Neural cell (in vitro differentiated cells): ENCODE data around the gene ANKS1B. TPM values are rescaled to one million over a fixed set of nuclear protein-coding genes. Genes with fewer than 3 reads are reported as not detected.

Experiments used
- H2AFZ ChIP-seq: fragments of 200-600, 300-800 bp; sonication (generic), shearing (Covaris generic); 2 replicates; pipeline ENCODE4 v1.6.0; 2014; ENCODE audit warnings: low read depth, mild to moderate bottlenecking, antibody characterized with exemption, low read length, moderate library complexity
- H3F3A ChIP-seq: fragments of 200-600 bp; shearing (Covaris generic); 2 replicates; pipeline ENCODE4 v1.6.1; 2016; ENCODE audit warnings: mild to moderate bottlenecking, moderate library complexity, mixed read lengths, antibody characterized with exemption, low read length; ENCODE audit not compliant: insufficient read depth, poor library complexity, severe bottlenecking
- H3K27ac ChIP-seq: fragments of 200-600, 300-800 bp; sonication (generic), shearing (Covaris generic); 2 replicates; pipeline ENCODE4 v1.5.1; 2014; ENCODE audit warnings: mild to moderate bottlenecking, low read length, moderate library complexity
- H3K27me3 ChIP-seq: fragments of 300-800, 200-600 bp; sonication (generic), shearing (Covaris generic); 2 replicates; pipeline ENCODE4 v1.6.0; 2014; ENCODE audit warnings: mild to moderate bottlenecking, low read depth, low read length, moderate library complexity; ENCODE audit not compliant: insufficient read depth
- H3K36me3 ChIP-seq: fragments of 300-800, 200-600 bp; sonication (generic), shearing (Covaris generic); 2 replicates; pipeline ENCODE4 v1.5.1; 2014; ENCODE audit warnings: mild to moderate bottlenecking, antibody characterized with exemption, low read length, moderate library complexity; ENCODE audit not compliant: insufficient read depth
- H3K4me2 ChIP-seq: fragments of 300-800, 200-600 bp; sonication (generic), shearing (Covaris generic); 2 replicates; pipeline ENCODE4 v1.6.0; 2014; ENCODE audit warnings: mild to moderate bottlenecking, low read length
- H3K4me3 ChIP-seq: fragments of 300-800, 200-600 bp; sonication (generic), shearing (Covaris generic); 2 replicates; pipeline ENCODE4 v1.5.1; 2014; ENCODE audit warnings: mild to moderate bottlenecking, low read length, moderate library complexity
- H3K79me2 ChIP-seq: fragments of 200-600 bp; shearing (Covaris generic); replicated peaks from 2 replicates; pipeline ENCODE4 v1.6.0; 2014; ENCODE audit warnings: mild to moderate bottlenecking, low read length, moderate library complexity; ENCODE audit not compliant: insufficient read depth
- H3K9ac ChIP-seq: fragments of 300-800, 200-600 bp; sonication (generic), shearing (Covaris generic); 2 replicates; pipeline ENCODE4 v1.6.1; 2016; ENCODE audit warnings: mild to moderate bottlenecking, low read length, mixed read lengths
- H3K9me2 ChIP-seq: fragments of 200-600 bp; shearing (Covaris generic); 2 replicates; pipeline ENCODE4 v1.6.1; 2016; ENCODE audit warnings: mild to moderate bottlenecking, low read length, mixed read lengths; ENCODE audit not compliant: insufficient read depth
- H3K9me3 ChIP-seq: fragments of 200-600, 300-800 bp; sonication (generic), shearing (Covaris generic); 2 replicates; pipeline ENCODE4 v1.6.1; 2016; ENCODE audit warnings: mild to moderate bottlenecking, mixed run types, low read length, moderate library complexity, mixed read lengths
- H4K20me1 ChIP-seq: fragments of 200-600 bp; shearing (Covaris generic); 2 replicates; pipeline ENCODE4 v1.6.1; 2016; ENCODE audit warnings: mild to moderate bottlenecking, mixed run types; ENCODE audit not compliant: insufficient read depth
- EP300 ChIP-seq: fragments of 450-650 bp; conservative IDR thresholded peaks from 2 replicates; pipeline ENCODE4 v1.6.1; 2014; ENCODE audit warnings: antibody characterized with exemption, mild to moderate bottlenecking, moderate library complexity; ENCODE audit not compliant: poor library complexity, severe bottlenecking
- EZH2 ChIP-seq: fragments of 200-600, 300-800 bp; shearing (Covaris generic), sonication (generic); IDR thresholded peaks from 2 replicates; pipeline ENCODE4 v1.6.1; 2014; ENCODE audit warnings: antibody characterized with exemption, low read length, borderline replicate concordance, mild to moderate bottlenecking; ENCODE audit not compliant: insufficient read depth, poor library complexity, severe bottlenecking
- MXI1 ChIP-seq: fragments of 450-650 bp; conservative IDR thresholded peaks from 2 replicates; pipeline ENCODE4 v1.6.1; 2014; ENCODE audit warnings: antibody characterized with exemption, mild to moderate bottlenecking; ENCODE audit not compliant: poor library complexity, severe bottlenecking
- POLR2AphosphoS5 ChIP-seq: IDR thresholded peaks from 2 replicates; pipeline ENCODE4 v1.6.1; 2012
- RAD21 ChIP-seq: fragments of 450-650 bp; conservative IDR thresholded peaks from 2 replicates; pipeline ENCODE4 v1.6.1; 2014; ENCODE audit warnings: antibody characterized with exemption, mild to moderate bottlenecking, moderate library complexity
- SMC3 ChIP-seq: fragments of 450-650 bp; conservative IDR thresholded peaks from 2 replicates; pipeline ENCODE4 v1.6.1; 2014; ENCODE audit warnings: antibody characterized with exemption, mild to moderate bottlenecking, moderate library complexity; ENCODE audit not compliant: poor library complexity
- TAF1 ChIP-seq: IDR thresholded peaks from 2 replicates; pipeline ENCODE4 v1.6.1; 2012; ENCODE audit warnings: low read depth
- polyA plus RNA-seq: library from polyadenylated mRNA; depleted of rRNA; stranded (reverse); fragments of >200 nt; gene quantifications from 2 replicates; pipeline ENCODE4 v1.2.3, GENCODE V29; 2014
- TF ChIP-seq, protein P1 (sequence below): fragments of 450-650 bp; IDR thresholded peaks from 2 replicates; pipeline ENCODE4 v1.5.1; 2014; ENCODE audit warnings: antibody characterized with exemption, mild to moderate bottlenecking, moderate library complexity; ENCODE audit not compliant: poor library complexity, severe bottlenecking
- TF ChIP-seq, protein P2 (sequence below): IDR thresholded peaks from 2 replicates; pipeline ENCODE4 v1.6.1; 2012; ENCODE audit warnings: borderline replicate concordance

The ANKS1B gene
- polyA plus RNA-seq, 1 donor from 2014 or later: 65.6 TPM

DNA sequence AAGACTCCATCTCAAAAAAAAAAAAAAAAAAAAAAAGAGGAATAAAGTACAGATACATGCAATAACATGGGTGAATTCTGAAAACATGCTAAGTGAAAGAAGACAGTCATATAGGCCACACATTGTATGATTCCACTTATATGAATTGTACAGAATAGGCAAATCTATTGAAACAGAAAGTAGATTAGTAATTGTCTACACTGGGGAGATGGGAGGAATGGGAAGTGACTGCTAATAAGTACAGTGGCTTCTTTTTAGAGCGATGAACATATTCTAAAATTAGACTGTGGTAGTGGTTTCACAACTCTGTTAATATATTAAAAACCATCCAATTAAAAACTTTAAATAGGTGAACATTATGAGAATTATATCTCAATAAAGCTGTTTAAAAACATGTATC is 74.4 kb downstream of the ANKS1B start (continued):
- no peak for TF ChIP-seq EZH2

DNA sequence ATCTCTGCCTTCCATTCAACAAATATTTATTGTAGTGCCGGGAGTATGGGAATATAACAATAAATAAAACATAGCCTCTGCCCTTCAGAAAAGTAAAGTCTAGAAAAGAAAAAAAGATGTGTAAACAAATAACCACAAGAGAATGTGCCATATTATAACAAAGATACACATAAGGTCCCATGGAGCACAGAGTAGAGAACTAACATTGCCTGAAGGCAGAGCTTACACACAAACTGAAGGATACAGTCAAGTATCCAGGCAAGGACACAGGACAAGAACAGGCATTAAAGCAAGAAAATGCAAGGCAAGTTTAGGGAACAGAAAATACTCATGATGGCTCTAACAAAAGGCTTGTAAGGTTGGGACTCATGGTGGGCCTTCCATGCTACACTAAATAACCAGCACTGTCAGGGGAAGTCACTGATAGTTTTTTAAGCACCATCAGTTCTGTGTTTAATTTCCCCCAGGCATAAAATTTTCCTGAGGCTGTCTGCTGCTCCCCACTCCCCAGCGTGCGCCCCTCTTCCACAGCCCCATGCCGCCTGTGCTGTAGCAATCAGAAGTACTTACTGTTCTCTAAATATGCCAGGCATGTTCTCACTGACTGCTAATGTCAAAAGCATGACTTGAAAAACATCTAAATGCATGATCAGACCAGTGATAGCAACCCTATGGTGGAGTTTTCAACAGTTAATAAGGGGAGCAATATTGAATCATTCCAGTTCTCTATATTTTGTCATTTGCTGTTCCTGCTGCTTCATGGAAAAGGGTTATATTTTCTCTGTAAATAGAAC is 77.8 kb downstream of the ANKS1B start:
- H3K79me2 ChIP-seq: no peaks in the 10 kb centered on the region
- no peak overlapping the region for H3K9ac ChIP-seq
- no peak overlapping the region for H2AFZ ChIP-seq
- H3K27ac ChIP-seq: no peak overlapping the region
- H4K20me1 ChIP-seq: no peaks in the 10 kb centered on the region
- H3K9me2 ChIP-seq: no peaks in the 10 kb centered on the region
- no peaks in the 10 kb centered on the region for H3K36me3 ChIP-seq
- no peak overlapping the region for H3K4me3 ChIP-seq
- H3K27me3 ChIP-seq: no peaks in the 10 kb centered on the region
- no peak overlapping the region for H3K4me2 ChIP-seq
- TF ChIP-seq EZH2 (no peak), TAF1 (no peak), EP300 (no peak)
- no peaks in the 10 kb centered on the region for H3K9me3 ChIP-seq
- no peaks in the 10 kb centered on the region for H3F3A ChIP-seq

DNA sequence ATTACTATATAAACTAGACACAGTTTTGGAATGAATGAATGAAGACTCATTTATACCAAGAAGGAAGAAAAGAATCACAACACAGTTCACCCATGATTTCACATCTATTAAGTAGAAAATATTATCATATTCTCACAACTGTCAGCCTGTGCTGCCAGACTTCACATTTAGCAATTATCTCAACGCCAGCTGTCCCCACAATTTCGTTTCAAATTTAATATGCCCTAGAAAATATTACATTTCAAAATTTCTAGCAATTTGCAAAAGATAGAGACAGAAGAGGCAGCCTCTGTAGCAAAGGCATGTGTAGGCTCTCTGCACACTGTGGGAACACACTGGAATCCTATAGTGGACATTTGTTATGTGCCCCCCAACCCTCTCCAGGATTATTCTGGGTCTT is 83.6 kb downstream of the ANKS1B start:
- no peak overlapping the region for H3K4me3 ChIP-seq
- no peaks in the 10 kb centered on the region for H3F3A ChIP-seq
- H3K27ac ChIP-seq: no peak overlapping the region
- H3K9me2 ChIP-seq: no peaks in the 10 kb centered on the region
- H3K79me2 ChIP-seq: no peaks in the 10 kb centered on the region
- TF ChIP-seq EP300 (no peak), SMC3 (no peak), MXI1 (no peak), POLR2AphosphoS5 (no peak)
- no peaks in the 10 kb centered on the region for H3K27me3 ChIP-seq
- no peaks in the 10 kb centered on the region for H3K36me3 ChIP-seq
- no peaks in the 10 kb centered on the region for H4K20me1 ChIP-seq
- H3K9ac ChIP-seq: no peak overlapping the region
- H3K4me2 ChIP-seq: no peak overlapping the region
- H2AFZ ChIP-seq: no peak overlapping the region
- H3K9me3 ChIP-seq: no peaks in the 10 kb centered on the region

DNA sequence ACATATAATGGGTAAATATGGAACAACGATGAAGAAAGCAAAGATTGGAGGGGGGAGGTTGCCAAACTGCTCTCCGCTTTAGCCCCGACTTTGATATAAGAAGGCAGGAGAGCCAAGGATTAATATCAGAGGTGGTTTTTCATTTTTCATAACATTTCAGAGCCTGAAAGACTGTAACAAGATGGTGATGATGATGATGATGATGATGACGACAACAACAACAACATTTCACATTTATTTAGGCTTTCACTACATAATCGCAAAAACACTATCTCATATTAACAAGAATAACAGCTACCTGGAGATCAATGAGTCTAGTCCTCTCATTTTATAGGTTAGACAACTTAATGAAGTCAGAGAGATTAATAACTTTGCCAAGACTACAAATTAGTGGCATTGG is 86.1 kb downstream of the ANKS1B start:
- H3K27ac ChIP-seq: no peak overlapping the region
- no peaks in the 10 kb centered on the region for H3K9me2 ChIP-seq
- H3K4me2 ChIP-seq: no peak overlapping the region
- no peaks in the 10 kb centered on the region for H3K36me3 ChIP-seq
- H3K9ac ChIP-seq: no peak overlapping the region
- TF ChIP-seq POLR2AphosphoS5: no peak
- no peak for TF ChIP-seq RAD21
- H4K20me1 ChIP-seq: no peaks in the 10 kb centered on the region
- H3K79me2 ChIP-seq: no peaks in the 10 kb centered on the region
- H2AFZ ChIP-seq: no peak overlapping the region
- no peaks in the 10 kb centered on the region for H3F3A ChIP-seq
- H3K9me3 ChIP-seq: no peaks in the 10 kb centered on the region
- H3K4me3 ChIP-seq: no peak overlapping the region
- no peaks in the 10 kb centered on the region for H3K27me3 ChIP-seq

DNA sequence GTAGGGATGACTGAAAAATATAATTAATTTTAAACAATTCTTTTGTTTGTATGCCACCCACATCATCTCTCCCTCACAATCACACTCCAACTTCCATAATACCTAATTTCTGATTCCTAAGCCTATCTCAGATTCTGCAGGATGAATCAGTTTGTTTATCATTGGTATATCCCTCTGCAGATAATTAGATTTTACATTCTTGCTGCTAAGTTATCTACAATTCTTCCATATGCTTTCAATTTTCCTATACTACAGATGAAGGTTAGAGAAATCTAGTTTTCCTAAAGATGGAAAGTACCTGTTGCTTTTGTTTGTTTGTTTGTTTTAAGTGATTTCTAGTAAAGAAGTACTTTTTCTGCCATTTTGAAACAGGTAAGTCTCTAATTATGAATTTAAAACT is 105.3 kb downstream of the ANKS1B start:
- H3K79me2 ChIP-seq: no peaks in the 10 kb centered on the region

More for the DNA sequence above, 105.3 kb downstream of the ANKS1B start:
- Histone ChIP-seq H3K9me2 (no peaks in the 10 kb centered on the region), H2AFZ (no peak overlapping the region), H3K9ac (no peak overlapping the region), H3K27me3 (no peaks in the 10 kb centered on the region), H3K27ac (no peak overlapping the region), H4K20me1 (no peaks in the 10 kb centered on the region), H3K9me3 (no peaks in the 10 kb centered on the region), H3K4me3 (no peak overlapping the region), H3K36me3 (no peaks in the 10 kb centered on the region), H3K4me2 (no peak overlapping the region), H3F3A (no peaks in the 10 kb centered on the region)
- TF ChIP-seq, protein P1, sequence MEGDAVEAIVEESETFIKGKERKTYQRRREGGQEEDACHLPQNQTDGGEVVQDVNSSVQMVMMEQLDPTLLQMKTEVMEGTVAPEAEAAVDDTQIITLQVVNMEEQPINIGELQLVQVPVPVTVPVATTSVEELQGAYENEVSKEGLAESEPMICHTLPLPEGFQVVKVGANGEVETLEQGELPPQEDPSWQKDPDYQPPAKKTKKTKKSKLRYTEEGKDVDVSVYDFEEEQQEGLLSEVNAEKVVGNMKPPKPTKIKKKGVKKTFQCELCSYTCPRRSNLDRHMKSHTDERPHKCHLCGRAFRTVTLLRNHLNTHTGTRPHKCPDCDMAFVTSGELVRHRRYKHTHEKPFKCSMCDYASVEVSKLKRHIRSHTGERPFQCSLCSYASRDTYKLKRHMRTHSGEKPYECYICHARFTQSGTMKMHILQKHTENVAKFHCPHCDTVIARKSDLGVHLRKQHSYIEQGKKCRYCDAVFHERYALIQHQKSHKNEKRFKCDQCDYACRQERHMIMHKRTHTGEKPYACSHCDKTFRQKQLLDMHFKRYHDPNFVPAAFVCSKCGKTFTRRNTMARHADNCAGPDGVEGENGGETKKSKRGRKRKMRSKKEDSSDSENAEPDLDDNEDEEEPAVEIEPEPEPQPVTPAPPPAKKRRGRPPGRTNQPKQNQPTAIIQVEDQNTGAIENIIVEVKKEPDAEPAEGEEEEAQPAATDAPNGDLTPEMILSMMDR: no peak
- no peak for TF ChIP-seq EP300
- TF ChIP-seq MXI1: no peak
- TF ChIP-seq, protein P2, sequence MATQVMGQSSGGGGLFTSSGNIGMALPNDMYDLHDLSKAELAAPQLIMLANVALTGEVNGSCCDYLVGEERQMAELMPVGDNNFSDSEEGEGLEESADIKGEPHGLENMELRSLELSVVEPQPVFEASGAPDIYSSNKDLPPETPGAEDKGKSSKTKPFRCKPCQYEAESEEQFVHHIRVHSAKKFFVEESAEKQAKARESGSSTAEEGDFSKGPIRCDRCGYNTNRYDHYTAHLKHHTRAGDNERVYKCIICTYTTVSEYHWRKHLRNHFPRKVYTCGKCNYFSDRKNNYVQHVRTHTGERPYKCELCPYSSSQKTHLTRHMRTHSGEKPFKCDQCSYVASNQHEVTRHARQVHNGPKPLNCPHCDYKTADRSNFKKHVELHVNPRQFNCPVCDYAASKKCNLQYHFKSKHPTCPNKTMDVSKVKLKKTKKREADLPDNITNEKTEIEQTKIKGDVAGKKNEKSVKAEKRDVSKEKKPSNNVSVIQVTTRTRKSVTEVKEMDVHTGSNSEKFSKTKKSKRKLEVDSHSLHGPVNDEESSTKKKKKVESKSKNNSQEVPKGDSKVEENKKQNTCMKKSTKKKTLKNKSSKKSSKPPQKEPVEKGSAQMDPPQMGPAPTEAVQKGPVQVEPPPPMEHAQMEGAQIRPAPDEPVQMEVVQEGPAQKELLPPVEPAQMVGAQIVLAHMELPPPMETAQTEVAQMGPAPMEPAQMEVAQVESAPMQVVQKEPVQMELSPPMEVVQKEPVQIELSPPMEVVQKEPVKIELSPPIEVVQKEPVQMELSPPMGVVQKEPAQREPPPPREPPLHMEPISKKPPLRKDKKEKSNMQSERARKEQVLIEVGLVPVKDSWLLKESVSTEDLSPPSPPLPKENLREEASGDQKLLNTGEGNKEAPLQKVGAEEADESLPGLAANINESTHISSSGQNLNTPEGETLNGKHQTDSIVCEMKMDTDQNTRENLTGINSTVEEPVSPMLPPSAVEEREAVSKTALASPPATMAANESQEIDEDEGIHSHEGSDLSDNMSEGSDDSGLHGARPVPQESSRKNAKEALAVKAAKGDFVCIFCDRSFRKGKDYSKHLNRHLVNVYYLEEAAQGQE: no peak
- TF ChIP-seq TAF1: no peak
- TF ChIP-seq POLR2AphosphoS5: no peak
- no peak for TF ChIP-seq RAD21
- no peak for TF ChIP-seq EZH2
- TF ChIP-seq SMC3: no peak
